ENCODE data around the gene SLITRK2.

Gene SLITRK2

DNA sequence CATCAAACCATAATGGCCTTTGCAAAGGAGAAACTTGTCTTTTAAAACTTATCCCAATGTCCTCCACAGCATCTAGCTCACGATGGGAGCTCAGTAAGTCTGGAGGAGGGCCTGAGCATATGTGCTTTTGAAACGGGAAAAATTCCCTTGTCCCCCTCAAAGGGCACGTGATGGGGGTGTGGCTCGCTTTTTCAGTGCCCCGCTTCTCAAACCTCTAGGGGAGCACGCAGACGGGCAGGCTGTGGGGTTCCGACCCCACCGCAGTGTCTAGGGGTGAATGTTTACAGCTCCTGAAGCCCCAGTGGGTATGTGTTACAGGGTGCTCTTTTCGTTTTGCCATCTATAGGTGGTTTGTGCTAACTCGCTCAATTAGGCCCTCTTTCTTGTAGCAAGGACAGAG is 31.2 kb downstream of the SLITRK2 start:
- no peak overlapping the region for H3K4me3 ChIP-seq
- no peak overlapping the region for H3K27ac ChIP-seq

DNA sequence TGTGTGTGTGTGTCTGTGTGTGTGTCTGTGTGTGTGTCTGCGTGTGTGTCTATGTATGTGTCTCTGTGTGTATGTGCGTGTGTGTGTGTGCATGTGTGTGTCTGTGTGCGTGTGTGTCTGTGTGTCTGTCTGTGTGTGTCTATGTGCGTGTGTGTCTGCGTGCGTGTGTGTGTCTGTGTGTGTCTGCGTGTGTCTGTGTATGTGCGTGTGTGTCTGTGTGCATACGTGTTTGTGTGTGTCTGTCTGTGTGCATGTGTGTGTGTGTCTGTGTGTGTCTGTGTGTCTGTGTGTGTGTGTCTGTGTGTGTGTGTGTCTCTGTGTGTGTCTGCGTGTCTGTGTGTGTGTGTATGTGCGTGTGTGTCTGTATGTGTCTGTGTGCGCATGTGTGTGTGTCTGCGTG is 35.6 kb downstream of the SLITRK2 start:
- H3K27ac ChIP-seq = no peak overlapping the region

DNA sequence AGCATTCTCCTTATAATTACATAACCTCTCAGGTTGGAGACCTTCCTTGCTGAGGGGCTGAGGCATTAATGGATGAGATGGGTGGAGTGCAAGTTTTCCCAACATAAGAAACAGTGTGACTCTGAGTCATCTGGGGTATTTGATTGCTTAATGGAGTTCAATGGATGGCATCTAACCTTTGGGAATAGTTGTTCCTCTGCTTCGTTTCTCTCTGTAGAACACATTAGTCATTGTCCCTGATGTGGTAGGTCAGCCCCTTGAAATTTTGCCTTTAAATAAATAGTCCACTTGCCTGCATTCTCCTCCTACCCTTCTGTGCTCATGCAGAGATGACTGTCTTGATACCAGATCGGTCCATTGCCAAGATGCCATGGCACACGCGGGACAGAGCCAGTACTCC is 38.6 kb downstream of the SLITRK2 start:
- Histone ChIP-seq H3K27ac (no peak overlapping the region), H3K4me3 (no peak overlapping the region)

More for the DNA sequence above, 35.6 kb downstream of the SLITRK2 start:
- no peak overlapping the region for H3K4me3 ChIP-seq

DNA sequence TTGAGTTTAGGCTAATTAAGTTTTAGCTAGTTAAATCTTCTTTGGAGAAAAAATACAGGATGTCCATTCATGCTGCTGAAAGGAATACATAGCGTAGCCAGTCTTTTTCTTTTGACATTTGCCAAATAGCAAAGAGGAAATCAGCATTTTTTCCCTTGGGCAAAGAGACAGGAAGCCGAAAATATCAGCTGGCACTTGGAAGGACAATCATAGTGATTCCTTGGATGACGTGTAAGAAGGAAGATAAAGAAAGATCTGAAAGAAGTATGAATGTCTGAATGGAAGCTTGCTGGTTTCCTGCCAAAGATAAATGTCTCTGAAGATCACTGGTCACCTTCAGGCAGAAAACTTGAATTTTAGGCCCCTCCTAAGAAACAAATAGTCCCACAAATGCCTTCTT is 44.2 kb downstream of the SLITRK2 start:
- no peak overlapping the region for H3K4me3 ChIP-seq
- no peak overlapping the region for H3K27ac ChIP-seq

DNA sequence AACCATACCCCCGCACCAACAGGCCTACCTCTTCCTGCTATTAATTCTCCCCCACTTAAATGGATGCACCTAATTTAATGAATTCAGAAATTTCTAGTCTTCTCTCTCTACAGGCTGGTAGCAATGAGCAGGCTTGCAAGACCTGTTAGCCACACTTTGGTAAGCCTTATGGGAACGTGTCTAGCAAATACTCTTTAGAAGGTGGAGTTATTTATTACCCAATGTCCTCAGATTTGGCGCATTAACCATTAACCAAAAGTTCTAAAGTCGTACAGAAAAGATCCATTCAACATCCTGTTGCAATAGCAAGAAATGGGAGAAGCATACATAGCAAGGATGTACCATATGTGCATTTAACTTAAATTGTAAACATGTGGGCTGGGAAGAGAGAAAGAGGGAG is 47.5 kb downstream of the SLITRK2 start:
- no peak overlapping the region for H3K4me3 ChIP-seq
- no peak overlapping the region for H3K27ac ChIP-seq
